H9 (cell line): ENCODE results near the gene CCDC148. TPM values are rescaled to one million over a fixed set of nuclear protein-coding genes. Genes with fewer than 3 reads are reported as not detected.

Source experiments
- DNase-seq: peaks from one replicate; pipeline ENCODE4 v3.0.0-alpha.2; 2017
- H2AFZ ChIP-seq: one replicate; pipeline ENCODE4 v1.6.1; 2013; ENCODE audit warnings: mild to moderate bottlenecking, low read length, control low read depth, moderate library complexity
- H2AK5ac ChIP-seq: 2 replicates; pipeline ENCODE4 v1.6.1; 2013; ENCODE audit warnings: low read length, control low read depth, mixed read lengths; ENCODE audit not compliant: insufficient read length
- H2BK120ac ChIP-seq: one replicate; pipeline ENCODE4 v1.6.1; 2013; ENCODE audit warnings: low read depth, mild to moderate bottlenecking, low read length, control low read depth, inconsistent platforms; ENCODE audit not compliant: poor library complexity, severe bottlenecking
- H2BK12ac ChIP-seq: 2 replicates; pipeline ENCODE4 v1.6.1; 2013; ENCODE audit warnings: low read length, control low read depth, mixed read lengths, low read depth; ENCODE audit not compliant: insufficient read length
- H2BK15ac ChIP-seq: 2 replicates; pipeline ENCODE4 v1.6.1; 2013; ENCODE audit warnings: low read depth, low read length, control low read depth
- H2BK20ac ChIP-seq: one replicate; pipeline ENCODE4 v1.6.1; 2013; ENCODE audit warnings: low read depth, mild to moderate bottlenecking, low read length, control low read depth, inconsistent platforms; ENCODE audit not compliant: poor library complexity, severe bottlenecking
- H2BK5ac ChIP-seq: 2 replicates; pipeline ENCODE4 v1.6.1; 2013; ENCODE audit warnings: low read length, control low read depth, mixed read lengths; ENCODE audit not compliant: insufficient read length
- H3K14ac ChIP-seq: 2 replicates; pipeline ENCODE4 v1.6.1; 2013; ENCODE audit warnings: low read length, control low read depth; ENCODE audit not compliant: insufficient read depth
- H3K18ac ChIP-seq: 2 replicates; pipeline ENCODE4 v1.6.1; 2013; ENCODE audit warnings: low read depth, mild to moderate bottlenecking, mixed read lengths, low read length, control low read depth; ENCODE audit not compliant: insufficient read length
- H3K23ac ChIP-seq: 2 replicates; pipeline ENCODE4 v1.6.1; 2013; ENCODE audit warnings: low read length, control low read depth, mixed read lengths, low read depth; ENCODE audit not compliant: insufficient read length
- H3K23me2 ChIP-seq: 2 replicates; pipeline ENCODE4 v1.6.1; 2013; ENCODE audit warnings: low read depth, mild to moderate bottlenecking, mixed read lengths, low read length, control low read depth; ENCODE audit not compliant: insufficient read length, poor library complexity, severe bottlenecking
- H3K27ac ChIP-seq: 2 replicates; pipeline ENCODE4 v1.5.1; 2013; ENCODE audit warnings: low read length, control low read depth, mixed read lengths, low read depth; ENCODE audit not compliant: insufficient read length
- H3K27me3 ChIP-seq: 2 replicates; pipeline ENCODE4 v1.6.1; 2013; ENCODE audit warnings: low read length, control low read depth, inconsistent platforms; ENCODE audit not compliant: insufficient read depth
- H3K4ac ChIP-seq: 2 replicates; pipeline ENCODE4 v1.6.1; 2013; ENCODE audit warnings: low read depth, mild to moderate bottlenecking, control low read depth, inconsistent platforms, low read length, moderate library complexity
- H3K4me1 ChIP-seq: 2 replicates; pipeline ENCODE4 v1.6.1; 2013; ENCODE audit warnings: low read length, control low read depth, inconsistent platforms; ENCODE audit not compliant: insufficient read depth
- H3K4me2 ChIP-seq: 2 replicates; pipeline ENCODE4 v1.6.1; 2013; ENCODE audit warnings: low read length, control low read depth, mixed read lengths; ENCODE audit not compliant: insufficient read length, insufficient read depth
- H3K56ac ChIP-seq: 2 replicates; pipeline ENCODE4 v1.6.1; 2013; ENCODE audit warnings: low read depth, mild to moderate bottlenecking, mixed read lengths, low read length, control low read depth; ENCODE audit not compliant: insufficient read length
- H3K79me1 ChIP-seq: 2 replicates; pipeline ENCODE4 v1.6.1; 2013; ENCODE audit warnings: low read depth, mild to moderate bottlenecking, moderate library complexity, low read length, control low read depth, inconsistent platforms; ENCODE audit not compliant: insufficient read depth, poor library complexity, severe bottlenecking
- H3K79me2 ChIP-seq: 2 replicates; pipeline ENCODE4 v1.6.1; 2013; ENCODE audit warnings: low read length, control low read depth, inconsistent platforms; ENCODE audit not compliant: insufficient read depth
- H3K9ac ChIP-seq: 2 replicates; pipeline ENCODE4 v1.6.1; 2013; ENCODE audit warnings: low read length, control low read depth, mixed read lengths; ENCODE audit not compliant: insufficient read length; ENCODE audit errors: extremely low read depth
- H3K9me3 ChIP-seq: one replicate; pipeline ENCODE4 v1.6.1; 2013; ENCODE audit warnings: low read depth, low read length, inconsistent platforms; ENCODE audit not compliant: control insufficient read depth
- H3T11ph ChIP-seq: one replicate; pipeline ENCODE4 v1.6.1; 2013; ENCODE audit warnings: mild to moderate bottlenecking, low read length, control low read depth, inconsistent platforms
- H4K20me1 ChIP-seq: one replicate; pipeline ENCODE4 v1.6.1; 2013; ENCODE audit not compliant: control insufficient read depth, insufficient read length, insufficient read depth
- H4K5ac ChIP-seq: 2 replicates; pipeline ENCODE4 v1.6.1; 2013; ENCODE audit warnings: low read depth, mild to moderate bottlenecking, mixed read lengths, low read length, control low read depth; ENCODE audit not compliant: insufficient read length
- H4K8ac ChIP-seq: replicated peaks from 2 replicates; pipeline ENCODE4 v1.6.1; 2013; ENCODE audit warnings: low read length, control low read depth, mixed read lengths, low read depth; ENCODE audit not compliant: insufficient read length
- H4K91ac ChIP-seq: 2 replicates; pipeline ENCODE4 v1.6.1; 2013; ENCODE audit warnings: low read depth, mild to moderate bottlenecking, moderate library complexity, mixed read lengths, low read length, control low read depth; ENCODE audit not compliant: insufficient read length
- H3K27ac Mint-ChIP-seq, 3 experiments: 2 replicates in 2 of 3; 3 replicates in 1 of 3; pipeline ENCODE4 v1.8.0; 2020 to 2021; ENCODE audit warnings: mixed read lengths in 3 of 3, mild to moderate bottlenecking in 1 of 3, moderate library complexity in 1 of 3
- H3K27me3 Mint-ChIP-seq: 2 replicates; pipeline ENCODE4 v1.8.0; 2021; ENCODE audit warnings: low read depth, mild to moderate bottlenecking, moderate library complexity, mixed read lengths
- H3K36me3 Mint-ChIP-seq, 3 experiments: 2 replicates in 2 of 3; 3 replicates in 1 of 3; pipeline ENCODE4 v1.8.0; 2020 to 2021; ENCODE audit warnings: low read depth in 3 of 3, mixed read lengths in 3 of 3; ENCODE audit not compliant: insufficient read depth in 1 of 3
- H3K4me1 Mint-ChIP-seq, 2 experiments: 2 replicates each; pipeline ENCODE4 v1.8.0; 2020; ENCODE audit warnings: mixed read lengths in 2 of 2
- H3K4me3 Mint-ChIP-seq, 2 experiments: 2 replicates in 1 of 2; 3 replicates in 1 of 2; pipeline ENCODE4 v1.8.0; 2020 to 2021; ENCODE audit warnings: mild to moderate bottlenecking in 2 of 2, mixed read lengths in 2 of 2, moderate library complexity in 1 of 2
- H3K9me3 Mint-ChIP-seq, 2 experiments: 2 replicates in 1 of 2; 3 replicates in 1 of 2; pipeline ENCODE4 v1.8.0; 2020; ENCODE audit warnings: mild to moderate bottlenecking in 2 of 2, mixed read lengths in 2 of 2, moderate library complexity in 1 of 2
- CTCF ChIP-seq: fragments of 200-600 bp; sonication (generic); conservative IDR thresholded peaks from 3 replicates; pipeline ENCODE4 v1.8.0; 2021; ENCODE audit warnings: antibody characterized with exemption, mild to moderate bottlenecking
- WGBS: extraction: QIAGEN DNeasy Blood & Tissue Kit; methylation state at CpG from one replicate; pipeline ENCODE4 v1.1.7; 2013; ENCODE audit warnings: missing lambda C conversion rate, low lambda C conversion rate, mixed read lengths; ENCODE audit not compliant: insufficient read length; ENCODE audit errors: extremely low coverage; 5-methylcytosine and 5-hydroxymethylcytosine counted together
- total RNA-seq: library from RNA; stranded (reverse); gene quantifications from 2 replicates; pipeline ENCODE4 v1.2.1, GENCODE V29; 2021

The CCDC148 gene
- total RNA-seq, 1 experiment from 2014 or later, result 1.5 TPM

GRCh38 chr2:158293722-158294121, 162.8 kb downstream of the CCDC148 start:
- H2AFZ ChIP-seq, result no peak overlapping the region
- H3K27ac ChIP-seq, result no peak overlapping the region
- H3K4me1 Mint-ChIP-seq, result no peaks in the 10 kb centered on the region
- H3K27ac Mint-ChIP-seq, result no peak overlapping the region
- H3K14ac ChIP-seq, result no peak overlapping the region
- DNase-seq, result no peak
- no peak overlapping the region for H2AK5ac ChIP-seq
- H3K79me1 ChIP-seq, result no peaks in the 10 kb centered on the region
- TF ChIP-seq CTCF, result no peak
- no peak overlapping the region for H3K56ac ChIP-seq
- H4K91ac ChIP-seq, result no peak overlapping the region
- no peaks in the 10 kb centered on the region for H4K20me1 ChIP-seq
- H3K23ac ChIP-seq, result no peak overlapping the region
- H3K18ac ChIP-seq, result no peak overlapping the region
- no peak overlapping the region for H3K4me3 Mint-ChIP-seq
- H2BK5ac ChIP-seq, result no peak overlapping the region
- H4K5ac ChIP-seq, result no peak overlapping the region
- H3K36me3 Mint-ChIP-seq, result 0 out of 7 replicates have a peak, but pooled peaks cover 0 to under 1% (median 0%) of the 10 kb centered on the region in 3 experiments
- H3K4me2 ChIP-seq, result no peak overlapping the region
- no peaks in the 10 kb centered on the region for H3K9me3 ChIP-seq
- H3K4me1 ChIP-seq, result no peaks in the 10 kb centered on the region
- no peak overlapping the region for H2BK12ac ChIP-seq
- no peak overlapping the region for H3T11ph ChIP-seq
- whole genome bisulfite sequencing, result no CpG with 5 or more reads among the region's 3 CpGs
- no peaks in the 10 kb centered on the region for H3K27me3 ChIP-seq
- no peak overlapping the region for H3K9ac ChIP-seq
- H3K79me2 ChIP-seq, result no peaks in the 10 kb centered on the region
- no peak overlapping the region for H2BK20ac ChIP-seq
- H3K23me2 ChIP-seq, result no peaks in the 10 kb centered on the region
- H2BK120ac ChIP-seq, result no peak overlapping the region
- H3K27me3 Mint-ChIP-seq, result no peaks in the 10 kb centered on the region
- no peaks in the 10 kb centered on the region; a peak in 1 of 5 replicates for H3K9me3 Mint-ChIP-seq
- H2BK15ac ChIP-seq, result no peak overlapping the region
- no peak overlapping the region for H3K4ac ChIP-seq
- no peak overlapping the region for H4K8ac ChIP-seq
